Measurements from ENCODE around the gene CD22.

The CD22 gene

GRCh38 chr19:35362261-35363000, 33.4 kb downstream of the CD22 start:
- no peak for TF ChIP-seq CTCF (IDR thresholded peaks at IDR 0.05; ENCODE audit: borderline replicate concordance, control extremely low read depth, extremely low read depth, insufficient read depth, missing control alignments)
- in situ Hi-C loops (cut with MboI; ENCODE audit: low sequenced_read_pairs, unreplicated experiment) = no loop called here
- peak; percentile 9 for DNase-seq (ENCODE audit: low spot score)

GRCh38 chr19:35363001-35363590, 34.1 kb downstream of the CD22 start:
- TF ChIP-seq CTCF (IDR thresholded peaks at IDR 0.05; ENCODE audit: borderline replicate concordance, control extremely low read depth, extremely low read depth, insufficient read depth, missing control alignments) = no peak
- no peak for DNase-seq (ENCODE audit: low spot score)
- in situ Hi-C loops (cut with MboI; ENCODE audit: low sequenced_read_pairs, unreplicated experiment) = no loop called here

GRCh38 chr19:35363711-35364425, 34.9 kb downstream of the CD22 start:
- no peak for DNase-seq (ENCODE audit: low spot score)
- in situ Hi-C loops (cut with MboI; ENCODE audit: low sequenced_read_pairs, unreplicated experiment) = no loop called here
- TF ChIP-seq CTCF (IDR thresholded peaks at IDR 0.05; ENCODE audit: borderline replicate concordance, control extremely low read depth, extremely low read depth, insufficient read depth, missing control alignments) = no peak

GRCh38 chr19:35365303-35365702, 36.3 kb downstream of the CD22 start:
- no peak for TF ChIP-seq CTCF (IDR thresholded peaks at IDR 0.05; ENCODE audit: borderline replicate concordance, control extremely low read depth, extremely low read depth, insufficient read depth, missing control alignments)
- in situ Hi-C loops (cut with MboI; ENCODE audit: low sequenced_read_pairs, unreplicated experiment) = no loop called here
- no peak for DNase-seq (ENCODE audit: low spot score)

- TF ChIP-seq CTCF (IDR thresholded peaks at IDR 0.05; ENCODE audit: borderline replicate concordance, control extremely low read depth, extremely low read depth, insufficient read depth, missing control alignments) = no peak
- in situ Hi-C loops (cut with MboI; ENCODE audit: low sequenced_read_pairs, unreplicated experiment) = no loop called here
- DNase-seq (ENCODE audit: low spot score) = no peak
These were observed 39.4 kb downstream of the CD22 start for GRCh38 chr19:35368378-35368777.

- TF ChIP-seq CTCF (IDR thresholded peaks at IDR 0.05; ENCODE audit: borderline replicate concordance, control extremely low read depth, extremely low read depth, insufficient read depth, missing control alignments) = no peak
- DNase-seq (ENCODE audit: low spot score) = no peak
- in situ Hi-C loops (cut with MboI; ENCODE audit: low sequenced_read_pairs, unreplicated experiment) = no loop called here
These were observed 40.5 kb downstream of the CD22 start for GRCh38 chr19:35369522-35369921.
